OCI-LY3 (cell line): ENCODE measurements around the gene CHIT1.
A peak's percentile ranks its signal among the peaks of the same experiment; 100 is the strongest.

ENCODE experiments used
- H2AFZ ChIP-seq: fragments of 200-600, 300-600 bp; shearing (Covaris generic); 2 replicates; pipeline ENCODE4 v1.6.0; 2014; ENCODE audit warnings: antibody characterized with exemption, low read depth, low read length
- H3K27ac ChIP-seq: fragments of 200-600, 300-600 bp; sonication (generic); 2 replicates; pipeline ENCODE4 v1.5.1; 2014; ENCODE audit warnings: mild to moderate bottlenecking, low read length, moderate library complexity, mixed read lengths
- H3K27me3 ChIP-seq: fragments of 200-600, 300-600 bp; sonication (generic); 2 replicates; pipeline ENCODE4 v1.6.1; 2014; ENCODE audit warnings: low read depth, low read length, mixed read lengths
- H3K36me3 ChIP-seq: fragments of 200-600, 300-600 bp; sonication (generic); replicated peaks from 2 replicates; pipeline ENCODE3; 2014; ENCODE audit warnings: low read depth, low read length, mixed read lengths
- H3K4me1 ChIP-seq: fragments of 300-600, 200-600 bp; sonication (generic); 2 replicates; pipeline ENCODE4 v1.6.1; 2014; ENCODE audit warnings: low read length, mixed read lengths
- H3K4me2 ChIP-seq: fragments of 200-600, 300-600 bp; sonication (generic); 2 replicates; pipeline ENCODE4 v1.6.1; 2014; ENCODE audit warnings: low read length, mixed read lengths
- H3K4me3 ChIP-seq: fragments of 300-600, 200-600 bp; sonication (generic); 2 replicates; pipeline ENCODE4 v1.5.1; 2014; ENCODE audit warnings: antibody characterized with exemption, mild to moderate bottlenecking, low read length, moderate library complexity
- H3K79me2 ChIP-seq: fragments of 300-600, 200-600 bp; shearing (Covaris generic); 2 replicates; pipeline ENCODE4 v1.6.1; 2014; ENCODE audit warnings: mild to moderate bottlenecking, low read length, mixed read lengths
- H3K9ac ChIP-seq: fragments of 300-600, 200-600 bp; shearing (Covaris generic); 2 replicates; pipeline ENCODE4 v1.6.0; 2014; ENCODE audit warnings: mild to moderate bottlenecking, low read length, moderate library complexity
- H3K9me3 ChIP-seq: fragments of 200-600, 300-600 bp; shearing (Covaris generic); 2 replicates; pipeline ENCODE4 v1.6.1; 2014; ENCODE audit warnings: low read length, mixed read lengths; ENCODE audit not compliant: insufficient read depth
- H4K20me1 ChIP-seq: fragments of 200-600, 300-600 bp; sonication (generic); 2 replicates; pipeline ENCODE4 v1.6.1; 2016; ENCODE audit warnings: low read length, mixed read lengths; ENCODE audit not compliant: insufficient read depth
- CTCF ChIP-seq: fragments of 200-600, 300-600 bp; sonication (generic); IDR thresholded peaks from 2 replicates; pipeline ENCODE4 v1.5.1; 2014; ENCODE audit warnings: antibody characterized with exemption, low read length, low read depth
- EZH2phosphoT487 ChIP-seq: fragments of 200-600 bp; shearing (Covaris generic); IDR thresholded peaks from 2 replicates; pipeline ENCODE4 v1.6.1; 2018; ENCODE audit warnings: antibody characterized with exemption, mixed run types, low read depth

CHIT1 gene

GRCh38 chr1:203189951-203190352, 39.5 kb downstream of the CHIT1 start:
- Histone ChIP-seq H3K9ac (peak overlapping the region; percentile 31; the same call in 1 of the 2 replicates), H3K36me3 (no peaks in the 10 kb centered on the region), H2AFZ (peak overlapping the region; percentile 83), H4K20me1 (no peaks in the 10 kb centered on the region), H3K27me3 (peaks cover 27% of the 10 kb centered on the region), H3K4me2 (peak overlapping the region; percentile 78), H3K4me3 (peak overlapping the region; percentile 61), H3K79me2 (no peaks in the 10 kb centered on the region), H3K4me1 (peaks cover 23% of the 10 kb centered on the region), H3K9me3 (no peaks in the 10 kb centered on the region), H3K27ac (no peak overlapping the region)
- TF ChIP-seq CTCF (no peak), EZH2phosphoT487 (no peak)

- no peaks in the 10 kb centered on the region for H3K9me3 ChIP-seq
- no peaks in the 10 kb centered on the region for H3K79me2 ChIP-seq
- no peak overlapping the region for H3K9ac ChIP-seq
- peaks cover 23% of the 10 kb centered on the region for H3K4me1 ChIP-seq
- H2AFZ ChIP-seq: no peak overlapping the region
- H3K4me2 ChIP-seq: no peak overlapping the region
- H3K27me3 ChIP-seq: peaks cover 31% of the 10 kb centered on the region
- no peak overlapping the region for H3K4me3 ChIP-seq
- TF ChIP-seq CTCF (no peak), EZH2phosphoT487 (no peak)
- H3K36me3 ChIP-seq: no peaks in the 10 kb centered on the region
- no peaks in the 10 kb centered on the region for H4K20me1 ChIP-seq
- H3K27ac ChIP-seq: no peak overlapping the region
Observed at GRCh38 chr1:203188686-203189232, 40.7 kb downstream of the CHIT1 start.

GRCh38 chr1:203187689-203188264, 41.7 kb downstream of the CHIT1 start:
- no peaks in the 10 kb centered on the region for H4K20me1 ChIP-seq
- no peak overlapping the region for H2AFZ ChIP-seq
- no peak overlapping the region for H3K4me3 ChIP-seq
- no peaks in the 10 kb centered on the region for H3K36me3 ChIP-seq
- peaks cover 32% of the 10 kb centered on the region for H3K27me3 ChIP-seq
- no peak overlapping the region for H3K4me2 ChIP-seq
- H3K9ac ChIP-seq: no peak overlapping the region
- TF ChIP-seq EZH2phosphoT487 (no peak), CTCF (no peak)
- no peaks in the 10 kb centered on the region for H3K79me2 ChIP-seq
- H3K4me1 ChIP-seq: peaks cover 23% of the 10 kb centered on the region
- H3K27ac ChIP-seq: no peak overlapping the region
- H3K9me3 ChIP-seq: no peaks in the 10 kb centered on the region

GRCh38 chr1:203187304-203187685, 42.2 kb downstream of the CHIT1 start:
- H3K4me2 ChIP-seq: no peak overlapping the region
- H3K27ac ChIP-seq: no peak overlapping the region
- H4K20me1 ChIP-seq: no peaks in the 10 kb centered on the region
- peaks cover 34% of the 10 kb centered on the region for H3K27me3 ChIP-seq
- no peaks in the 10 kb centered on the region for H3K79me2 ChIP-seq
- peaks cover 23% of the 10 kb centered on the region for H3K4me1 ChIP-seq
- no peaks in the 10 kb centered on the region for H3K9me3 ChIP-seq
- H2AFZ ChIP-seq: no peak overlapping the region
- H3K9ac ChIP-seq: no peak overlapping the region
- H3K4me3 ChIP-seq: no peak overlapping the region
- no peaks in the 10 kb centered on the region for H3K36me3 ChIP-seq
- TF ChIP-seq CTCF: no peak
- TF ChIP-seq EZH2phosphoT487: no peak
